ENCODE measurements around the gene IVL. TPM values are rescaled to one million over a fixed set of nuclear protein-coding genes. Genes with fewer than 3 reads are reported as not detected.

The IVL gene
- total RNA-seq, result not detected in 2 replicates

GRCh38 chr1:152907686-152908601 lies at the start of gene IVL:
Gene IVL (plus strand): TSS chr1:152908546. CDS start chr1:152909798, 1,252 bp downstream.

GRCh38 chr1:152859696-152860095 lies 48.6 kb upstream of the IVL start, which contains the start of gene LCE7A:
Gene LCE7A (plus strand): TSS chr1:152859996. CDS start chr1:152860698, 702 bp downstream.

GRCh38 chr1:152878042-152878441 lies 30.3 kb upstream of the IVL start, which contains the start of gene SMCP:
Gene SMCP (plus strand): TSS chr1:152878322. CDS start chr1:152884423, 6,101 bp downstream.

GRCh38 chr1:152946651-152947256 lies 38.4 kb downstream of the IVL start, which contains the start of gene SPRR5:
Gene SPRR5 (plus strand): TSS chr1:152947206. CDS start chr1:152948555, 1,349 bp downstream.

Other genes with a start within 250 kb of the IVL start
- gene LCE2D, start 245.2 kb upstream of the IVL start, total RNA-seq, result not detected in 2 replicates
- gene LCE2C, start 233.3 kb upstream of the IVL start, total RNA-seq, result not detected in 2 replicates
- not detected in 2 replicates for gene LCE2B, start 222.4 kb upstream of the IVL start, total RNA-seq
- not detected in 2 replicates for gene LCE2A, start 210.2 kb upstream of the IVL start, total RNA-seq
- gene LCE4A, start 200.4 kb upstream of the IVL start, total RNA-seq, result not detected in 2 replicates
- gene KPRP, start 150.5 kb upstream of the IVL start, total RNA-seq, result not detected in 2 replicates
- not detected in 2 replicates for gene LCE1F, start 133.4 kb upstream of the IVL start, total RNA-seq
- gene LCE1E, start 122.3 kb upstream of the IVL start, total RNA-seq, result not detected in 2 replicates
- gene LCE1D, start 111.8 kb upstream of the IVL start, total RNA-seq, result not detected in 2 replicates
- gene LCE1C, start 101.9 kb upstream of the IVL start, total RNA-seq, result not detected in 2 replicates
- not detected in 2 replicates for gene LCE1B, start 96.6 kb upstream of the IVL start, total RNA-seq
- gene LCE1A, start 81.1 kb upstream of the IVL start, total RNA-seq, result not detected in 2 replicates
- not detected in 2 replicates for gene LCE6A, start 65.7 kb upstream of the IVL start, total RNA-seq
- gene LCE7A, start 48.5 kb upstream of the IVL start, total RNA-seq, result not detected in 2 replicates
- not detected in 2 replicates for gene SMCP, start 30.2 kb upstream of the IVL start, total RNA-seq
- not detected in 2 replicates for gene SPRR5, start 38.7 kb downstream of the IVL start, total RNA-seq
- gene SPRR4, start 62.1 kb downstream of the IVL start, total RNA-seq, result not detected in 2 replicates
- gene SPRR1A, start 75.5 kb downstream of the IVL start, total RNA-seq, result not detected in 2 replicates
- not detected in 2 replicates for gene SPRR3, start 93.2 kb downstream of the IVL start, total RNA-seq
- gene SPRR1B, start 122.7 kb downstream of the IVL start, total RNA-seq, result not detected in 2 replicates
- not detected in 2 replicates for gene SPRR2D, start 132.6 kb downstream of the IVL start, total RNA-seq
- not detected in 2 replicates for gene SPRR2A, start 149.0 kb downstream of the IVL start, total RNA-seq
- not detected in 2 replicates for gene SPRR2B, start 163.1 kb downstream of the IVL start, total RNA-seq
- not detected in 2 replicates for gene SPRR2E, start 186.0 kb downstream of the IVL start, total RNA-seq
- not detected in 2 replicates for gene SPRR2F, start 205.0 kb downstream of the IVL start, total RNA-seq
- gene SPRR2G, start 242.3 kb downstream of the IVL start, total RNA-seq, result not detected in 2 replicates

Measured in cardiac ventricle fibroblast (primary cell).